Heart left ventricle (tissue), 16 donors: Measurements from ENCODE around the gene RXFP4. TPM values are rescaled to one million over a fixed set of nuclear protein-coding genes. Genes with fewer than 3 reads are reported as not detected.
"Not testable (repeated sequence)": the region's sequence is repeated elsewhere in the genome, so short reads cannot be mapped to it uniquely, and the experiment has no call there.

Experiments
- ATAC-seq, 4 donors: fragments of 200-7000 bp; cut with Tn5 transposase; one replicate each; pipeline ENCODE4 v1.9.1; 2020 to 2022; ENCODE audit warnings: moderate library complexity in 4 of 4, mild to moderate bottlenecking in 3 of 4, moderate number of reproducible peaks in 1 of 4
- DNase-seq, 5 donors: peaks; one replicate each; pipeline ENCODE4 v3.0.0-alpha.2; 2020
- H3K27ac ChIP-seq, 12 donors: fragments of 200-600 bp; sonication (generic) in 4 of 12; one replicate each; pipeline versions ENCODE4 v1.5.0 to v1.8.0; 2016 to 2022; ENCODE audit warnings: mild to moderate bottlenecking in 2 of 12
- H3K27me3 ChIP-seq, 9 donors: fragments of 200-600 bp; sonication (generic) in 2 of 9; one replicate each; pipeline versions ENCODE4 v1.5.1 to v1.8.0; 2016 to 2022; ENCODE audit warnings: mild to moderate bottlenecking in 3 of 9
- H3K36me3 ChIP-seq, 9 donors: fragments of 200-600 bp; sonication (generic) in 2 of 9; one replicate each; pipeline versions ENCODE4 v1.5.0 to v1.8.0; 2018 to 2022; ENCODE audit warnings: mild to moderate bottlenecking in 2 of 9
- H3K4me1 ChIP-seq, 12 donors: fragments of 200-600 bp; sonication (generic) in 4 of 12; one replicate each; pipeline versions ENCODE4 v1.5.0 to v1.8.0; 2016 to 2022; ENCODE audit warnings: mild to moderate bottlenecking in 3 of 12
- H3K4me3 ChIP-seq, 12 donors: fragments of 200-600 bp; sonication (generic) in 4 of 12; one replicate each; pipeline versions ENCODE4 v1.5.0 to v1.8.0; 2017 to 2022; ENCODE audit warnings: mild to moderate bottlenecking in 9 of 12, moderate library complexity in 4 of 12
- H3K9me3 ChIP-seq, 12 donors: fragments of 200-600 bp; sonication (generic) in 4 of 12; one replicate each; pipeline versions ENCODE4 v1.5.0 to v1.8.0; 2016 to 2022; ENCODE audit warnings: mild to moderate bottlenecking in 1 of 12
- CTCF ChIP-seq, 12 donors: fragments of 200-600 bp; sonication (generic) in 4 of 12; IDR thresholded peaks; one replicate each; pipeline versions ENCODE4 v1.5.0 to v1.8.0; 2018 to 2022; ENCODE audit warnings: antibody characterized with exemption in 12 of 12, mild to moderate bottlenecking in 5 of 12
- POLR2A ChIP-seq, 2 donors: fragments of 450-650 bp; IDR thresholded peaks; one replicate each; pipeline ENCODE4 v1.6.1; 2017; ENCODE audit warnings: antibody characterized with exemption in 2 of 2, mild to moderate bottlenecking in 2 of 2, moderate library complexity in 2 of 2
- WGBS, 4 donors: extraction: QIAGEN DNeasy Blood & Tissue Kit in 2 of 4; methylation state at CpG; one replicate each; pipeline versions ENCODE4 v1.1.5 to v1.1.7; 2013 to 2018; 5-methylcytosine and 5-hydroxymethylcytosine counted together
- intact Hi-C, 10 donors: fragments of 100-400 bp; cut with DNase I; formaldehyde crosslinking; loops; one replicate each; pipeline versions ENCODE4 v1.11.1 to v1.14.2; 2022
- polyA plus RNA-seq, 2 donors: library from polyadenylated mRNA; stranded (reverse); fragments of 200-250 nt; gene quantifications; one replicate each; pipeline ENCODE4 v1.2.3, GENCODE V29; 2013
- total RNA-seq, 9 donors: library from RNA; depleted of rRNA in 2 of 9; stranded (reverse); fragments of >200 nt in 2 of 9; fragmentation: NEBNext Ultra II Directional in 3 of 9; extraction: Animal tissue kit (Norgen Biotek cat#: 25700) in 3 of 9; gene quantifications; one replicate each; pipeline versions ENCODE4 v1.1.0 to v1.2.4, GENCODE V29; 2016 to 2023
- donor health status: ischemic (EF 13 %, LVEDD 7.1; RV severe dilation, severe dysfunction).
- donor health status: healthy with polysubstance abuse.
- donor health status: DM: no; HTN: yes; CAD: no.
- donor health status: DM: no; HTN: no; CAD: no.
- donor health status: ischemic (EF 25% LVEDD 6.9; RV normal size, moderate dysfunction).
- donor health status: ischemic (EF 25% LVEDD 5.7; RV mildly dilated, moderate dysfunction).
- donor health status: healthy.
- donor health status: DM: yes; HTN: yes; CAD: no.
- donor health status: ischemic (EF 35%, LVEDD 5.7; RV mildly dilated, moderate dysfunction).
- donor health status: nonischemic (EF 11% LVEDD 7.7; RV severe dilation, severe dysfunction).
- donor health status: DM: yes; HTN: yes; CAD: no.
- donor health status: PGD.
- donor health status: ischemic (EF 29% LVEDD 5.4; RV normal size, mild dysfunction).
- donor health status: nonischemic (EF 23%, LVEDD 6.1; RV moderate dilation, normal function).

The RXFP4 gene
- total and polyA plus RNA-seq, 11 donors, result 0.07 TPM; not detected in 10

GRCh38 chr1:155919801-155920200, 21.6 kb upstream of the RXFP4 start:
- DNase-seq, result no peak
- Histone ChIP-seq H3K9me3 (no peaks in the 10 kb centered on the region), H3K27ac (no peak overlapping the region), H3K36me3 (peaks cover 10 to 100% (median 99%) of the 10 kb centered on the region in 9 donors), H3K4me1 (no peaks in the 10 kb centered on the region), H3K27me3 (no peaks in the 10 kb centered on the region), H3K4me3 (no peak overlapping the region)
- WGBS, 4 donors, result 94 to 100% (median 99%) methylated on average over 2 of the region's 2 CpGs
- TF ChIP-seq CTCF (IDR thresholded peaks at IDR 0.05), result no peak
- TF ChIP-seq POLR2A (IDR thresholded peaks at IDR 0.05), result no peak
- intact Hi-C loops, result loop anchor here in 1 of 10 donors (10.0 kb wide), 1 partner anchor 395 kb away; no protein-coding TSS in a partner anchor
- no peak for ATAC-seq

DNA sequence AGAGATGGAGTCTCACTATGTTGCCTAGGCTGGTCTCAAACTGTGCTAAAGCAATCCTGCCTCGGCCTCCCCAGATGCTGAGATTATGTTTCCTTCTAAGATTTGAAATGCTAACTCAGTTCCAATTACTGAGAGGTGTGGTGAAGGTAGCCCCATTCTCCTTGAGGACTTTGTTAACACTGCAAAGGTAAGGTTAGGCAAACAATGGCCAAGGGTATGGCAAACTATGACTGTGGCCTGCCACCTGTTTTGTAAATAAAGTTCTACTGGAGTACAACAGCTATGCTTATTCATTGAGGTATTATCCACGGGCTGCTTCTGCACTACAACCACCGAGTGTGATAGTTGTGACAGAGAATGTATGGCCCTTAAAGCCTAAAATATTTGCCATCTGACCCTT, 20.7 kb upstream of the RXFP4 start:
- H3K27me3 ChIP-seq, result no peaks in the 10 kb centered on the region
- ATAC-seq (no peak), DNase-seq (no peak)
- H3K4me1 ChIP-seq, result no peaks in the 10 kb centered on the region
- no peak for TF ChIP-seq POLR2A (IDR thresholded peaks at IDR 0.05)
- no peak for TF ChIP-seq CTCF (IDR thresholded peaks at IDR 0.05)
- 91 to 97% (median 95%) methylated on average over 3 of the region's 3 CpGs for WGBS, 4 donors
- H3K27ac ChIP-seq, result no peak overlapping the region
- H3K4me3 ChIP-seq, result no peak overlapping the region
- intact Hi-C loops, result no loop called here
- no peaks in the 10 kb centered on the region for H3K9me3 ChIP-seq
- H3K36me3 ChIP-seq, result peaks cover 10 to 100% (median 99%) of the 10 kb centered on the region in 9 donors

DNA sequence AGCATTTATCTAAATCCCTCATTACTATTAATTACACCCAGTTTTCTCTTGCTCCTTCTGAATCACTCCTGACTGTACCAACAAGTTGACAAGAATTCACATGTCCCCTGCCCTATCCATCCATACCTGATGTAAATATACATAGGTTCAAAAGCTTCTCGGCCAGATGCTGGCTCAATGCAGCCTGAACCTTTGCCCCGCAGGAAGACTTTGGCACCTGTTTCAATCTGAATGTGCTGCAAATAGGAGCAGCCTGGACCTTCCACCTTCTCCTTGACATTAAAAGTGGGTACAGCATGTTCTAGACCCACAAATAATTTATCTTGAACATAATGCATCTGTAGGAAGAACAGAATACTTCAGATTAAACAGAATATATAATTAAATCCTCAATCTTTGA, 15.9 kb upstream of the RXFP4 start:
- H3K4me3 ChIP-seq, result no peak overlapping the region
- WGBS, 4 donors, result 98 to 100% (median 98%) methylated on average over 2 of the region's 2 CpGs
- ATAC-seq (no peak), DNase-seq (no peak)
- H3K36me3 ChIP-seq, result peaks cover 10 to 100% (median 97%) of the 10 kb centered on the region in 9 donors
- H3K27ac ChIP-seq, result no peak overlapping the region
- TF ChIP-seq POLR2A (IDR thresholded peaks at IDR 0.05) (no peak), CTCF (IDR thresholded peaks at IDR 0.05) (no peak)
- peaks cover 0 to 16% (median 6%) of the 10 kb centered on the region in 12 donors for H3K4me1 ChIP-seq
- H3K9me3 ChIP-seq, result no peaks in the 10 kb centered on the region
- no peaks in the 10 kb centered on the region for H3K27me3 ChIP-seq
- intact Hi-C loops, result no loop called here

DNA sequence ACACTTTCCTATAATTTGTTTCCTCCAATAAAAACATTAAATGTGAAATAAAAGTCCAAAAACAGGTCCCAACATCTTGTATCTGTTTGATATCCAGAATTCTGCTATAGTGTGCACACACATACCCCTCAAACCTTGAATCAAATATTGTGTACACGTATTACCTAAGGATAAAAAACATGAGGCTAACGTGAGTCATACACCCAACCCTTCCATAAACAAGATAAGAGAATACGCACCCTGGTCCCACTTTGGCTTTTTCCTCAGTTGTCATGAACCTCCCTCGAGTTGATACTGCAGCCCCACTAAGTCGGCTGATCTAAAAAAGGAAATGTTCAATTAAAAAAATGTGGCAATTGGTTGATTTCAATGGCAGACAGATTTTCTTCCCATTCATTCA, 12.4 kb upstream of the RXFP4 start:
- Histone ChIP-seq H3K4me1 (peaks cover 25 to 48% (median 37%) of the 10 kb centered on the region in 12 donors), H3K4me3 (no peak overlapping the region), H3K27me3 (no peaks in the 10 kb centered on the region), H3K36me3 (peaks cover 3 to 95% (median 90%) of the 10 kb centered on the region in 9 donors), H3K9me3 (no peaks in the 10 kb centered on the region), H3K27ac (no peak overlapping the region)
- WGBS, 4 donors, result 48 to 62% (median 55%) methylated on average over 5 of the region's 5 CpGs
- TF ChIP-seq CTCF (IDR thresholded peaks at IDR 0.05) (no peak), POLR2A (IDR thresholded peaks at IDR 0.05) (no peak)
- ATAC-seq (no peak), DNase-seq (no peak)
- intact Hi-C loops, result no loop called here

- intact Hi-C loops, result loop anchor here in 4 of 10 donors (5.0 to 10.0 kb wide), 3 partner anchors 73 to 134 kb away; partner anchors contain the start of genes LAMTOR2 (in 2 of the 4), UBQLN4 (in 2 of the 4), GON4L (in 1 of the 4) and RAB25 (in 1 of the 4)
- not testable (repeated sequence) for DNase-seq
Measured at GRCh38 chr1:155930725-155931124, 10.7 kb upstream of the RXFP4 start.

More at GRCh38 chr1:155930725-155931124, 10.7 kb upstream of the RXFP4 start:
- H3K36me3 ChIP-seq, result peaks cover 0 to 79% (median 74%) of the 10 kb centered on the region in 9 donors
- ATAC-seq, H3K9me3 ChIP-seq, H3K27me3 ChIP-seq, H3K27ac ChIP-seq: not testable (repeated sequence)
- peak overlapping the region in 9 of 12 donors; percentile 0 to 71 (median 11) for H3K4me3 ChIP-seq
- 62 to 68% (median 63%) methylated on average over 10 of the region's 10 CpGs for WGBS, 4 donors
- H3K4me1 ChIP-seq, result peaks cover 25 to 55% (median 37%) of the 10 kb centered on the region in 12 donors
